Ishikawa (cell line): ENCODE measurements around the gene ARMC8.

Source experiments
- CEBPB ChIP-seq: IDR thresholded peaks from 2 replicates; pipeline ENCODE4 v1.6.1; 2012
- CREB1 ChIP-seq: IDR thresholded peaks from 2 replicates; pipeline ENCODE4 v1.6.1; 2012; ENCODE audit warnings: low read depth
- EP300 ChIP-seq: IDR thresholded peaks from 2 replicates; pipeline ENCODE4 v1.6.1; 2012; ENCODE audit warnings: borderline replicate concordance
- FOXM1 ChIP-seq: IDR thresholded peaks from 2 replicates; pipeline ENCODE4 v1.6.1; 2012; ENCODE audit warnings: low read depth, borderline replicate concordance
- NFIC ChIP-seq: IDR thresholded peaks from 2 replicates; pipeline ENCODE4 v1.6.1; 2012
- RAD21 ChIP-seq: IDR thresholded peaks from 2 replicates; pipeline ENCODE4 v1.6.1; 2012; ENCODE audit warnings: low read depth
- TAF1 ChIP-seq: IDR thresholded peaks from 2 replicates; pipeline ENCODE4 v1.6.1; 2012; ENCODE audit warnings: low read depth, mild to moderate bottlenecking
- TCF12 ChIP-seq: IDR thresholded peaks from 2 replicates; pipeline ENCODE4 v1.6.1; 2012; ENCODE audit warnings: low read depth
- TEAD4 ChIP-seq: IDR thresholded peaks from 2 replicates; pipeline ENCODE4 v1.6.1; 2012
- YY1 ChIP-seq: IDR thresholded peaks from 2 replicates; pipeline ENCODE4 v1.6.1; 2012; ENCODE audit warnings: low read depth
- TF ChIP-seq, protein P1 (sequence below): IDR thresholded peaks from 2 replicates; pipeline ENCODE4 v1.6.1; 2012
- TF ChIP-seq, protein P2 (sequence below): IDR thresholded peaks from 2 replicates; pipeline ENCODE4 v1.6.1; 2012
- TF ChIP-seq, protein P3 (sequence below): IDR thresholded peaks from 2 replicates; pipeline ENCODE4 v1.6.1; 2012; ENCODE audit warnings: low read depth, mild to moderate bottlenecking

DNA sequence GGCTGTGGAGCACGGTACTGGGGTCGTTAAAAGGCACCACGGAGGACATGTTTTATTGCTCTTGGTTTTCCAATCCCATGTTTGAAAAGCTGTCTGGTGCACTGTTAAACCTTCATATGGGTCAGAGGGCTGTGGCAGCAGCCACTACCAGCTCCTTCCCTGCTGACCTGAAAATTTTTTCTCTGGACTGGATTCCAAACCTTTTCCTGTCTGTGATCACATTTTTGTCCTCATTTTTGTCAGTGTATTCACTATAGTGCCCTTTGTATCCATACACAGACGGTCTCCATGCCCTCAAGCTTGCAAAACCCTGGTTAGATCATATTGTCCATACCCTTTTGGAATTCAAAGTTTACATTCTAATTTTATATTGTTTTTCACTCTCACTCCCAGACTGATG lies 72.0 kb downstream of the ARMC8 start:
- TF ChIP-seq NFIC (no peak), FOXM1 (no peak), TEAD4 (no peak), TAF1 (no peak), YY1 (no peak), TCF12 (no peak), RAD21 (no peak), CREB1 (no peak), EP300 (no peak), CEBPB (no peak)
- TF ChIP-seq, protein P1, sequence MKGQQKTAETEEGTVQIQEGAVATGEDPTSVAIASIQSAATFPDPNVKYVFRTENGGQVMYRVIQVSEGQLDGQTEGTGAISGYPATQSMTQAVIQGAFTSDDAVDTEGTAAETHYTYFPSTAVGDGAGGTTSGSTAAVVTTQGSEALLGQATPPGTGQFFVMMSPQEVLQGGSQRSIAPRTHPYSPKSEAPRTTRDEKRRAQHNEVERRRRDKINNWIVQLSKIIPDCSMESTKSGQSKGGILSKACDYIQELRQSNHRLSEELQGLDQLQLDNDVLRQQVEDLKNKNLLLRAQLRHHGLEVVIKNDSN, result no peak
- TF ChIP-seq, protein P2, sequence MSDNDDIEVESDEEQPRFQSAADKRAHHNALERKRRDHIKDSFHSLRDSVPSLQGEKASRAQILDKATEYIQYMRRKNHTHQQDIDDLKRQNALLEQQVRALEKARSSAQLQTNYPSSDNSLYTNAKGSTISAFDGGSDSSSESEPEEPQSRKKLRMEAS, result no peak
- TF ChIP-seq, protein P3, sequence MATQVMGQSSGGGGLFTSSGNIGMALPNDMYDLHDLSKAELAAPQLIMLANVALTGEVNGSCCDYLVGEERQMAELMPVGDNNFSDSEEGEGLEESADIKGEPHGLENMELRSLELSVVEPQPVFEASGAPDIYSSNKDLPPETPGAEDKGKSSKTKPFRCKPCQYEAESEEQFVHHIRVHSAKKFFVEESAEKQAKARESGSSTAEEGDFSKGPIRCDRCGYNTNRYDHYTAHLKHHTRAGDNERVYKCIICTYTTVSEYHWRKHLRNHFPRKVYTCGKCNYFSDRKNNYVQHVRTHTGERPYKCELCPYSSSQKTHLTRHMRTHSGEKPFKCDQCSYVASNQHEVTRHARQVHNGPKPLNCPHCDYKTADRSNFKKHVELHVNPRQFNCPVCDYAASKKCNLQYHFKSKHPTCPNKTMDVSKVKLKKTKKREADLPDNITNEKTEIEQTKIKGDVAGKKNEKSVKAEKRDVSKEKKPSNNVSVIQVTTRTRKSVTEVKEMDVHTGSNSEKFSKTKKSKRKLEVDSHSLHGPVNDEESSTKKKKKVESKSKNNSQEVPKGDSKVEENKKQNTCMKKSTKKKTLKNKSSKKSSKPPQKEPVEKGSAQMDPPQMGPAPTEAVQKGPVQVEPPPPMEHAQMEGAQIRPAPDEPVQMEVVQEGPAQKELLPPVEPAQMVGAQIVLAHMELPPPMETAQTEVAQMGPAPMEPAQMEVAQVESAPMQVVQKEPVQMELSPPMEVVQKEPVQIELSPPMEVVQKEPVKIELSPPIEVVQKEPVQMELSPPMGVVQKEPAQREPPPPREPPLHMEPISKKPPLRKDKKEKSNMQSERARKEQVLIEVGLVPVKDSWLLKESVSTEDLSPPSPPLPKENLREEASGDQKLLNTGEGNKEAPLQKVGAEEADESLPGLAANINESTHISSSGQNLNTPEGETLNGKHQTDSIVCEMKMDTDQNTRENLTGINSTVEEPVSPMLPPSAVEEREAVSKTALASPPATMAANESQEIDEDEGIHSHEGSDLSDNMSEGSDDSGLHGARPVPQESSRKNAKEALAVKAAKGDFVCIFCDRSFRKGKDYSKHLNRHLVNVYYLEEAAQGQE, result no peak
